LNCAP (cell line): ENCODE measurements around the gene STEAP3.

Source experiments
- TF ChIP-seq, protein P1 (sequence below): fragments of 450-650 bp; IDR thresholded peaks from 2 replicates; pipeline ENCODE4 v1.5.1; 2017; ENCODE audit warnings: mild to moderate bottlenecking

The STEAP3 gene

DNA sequence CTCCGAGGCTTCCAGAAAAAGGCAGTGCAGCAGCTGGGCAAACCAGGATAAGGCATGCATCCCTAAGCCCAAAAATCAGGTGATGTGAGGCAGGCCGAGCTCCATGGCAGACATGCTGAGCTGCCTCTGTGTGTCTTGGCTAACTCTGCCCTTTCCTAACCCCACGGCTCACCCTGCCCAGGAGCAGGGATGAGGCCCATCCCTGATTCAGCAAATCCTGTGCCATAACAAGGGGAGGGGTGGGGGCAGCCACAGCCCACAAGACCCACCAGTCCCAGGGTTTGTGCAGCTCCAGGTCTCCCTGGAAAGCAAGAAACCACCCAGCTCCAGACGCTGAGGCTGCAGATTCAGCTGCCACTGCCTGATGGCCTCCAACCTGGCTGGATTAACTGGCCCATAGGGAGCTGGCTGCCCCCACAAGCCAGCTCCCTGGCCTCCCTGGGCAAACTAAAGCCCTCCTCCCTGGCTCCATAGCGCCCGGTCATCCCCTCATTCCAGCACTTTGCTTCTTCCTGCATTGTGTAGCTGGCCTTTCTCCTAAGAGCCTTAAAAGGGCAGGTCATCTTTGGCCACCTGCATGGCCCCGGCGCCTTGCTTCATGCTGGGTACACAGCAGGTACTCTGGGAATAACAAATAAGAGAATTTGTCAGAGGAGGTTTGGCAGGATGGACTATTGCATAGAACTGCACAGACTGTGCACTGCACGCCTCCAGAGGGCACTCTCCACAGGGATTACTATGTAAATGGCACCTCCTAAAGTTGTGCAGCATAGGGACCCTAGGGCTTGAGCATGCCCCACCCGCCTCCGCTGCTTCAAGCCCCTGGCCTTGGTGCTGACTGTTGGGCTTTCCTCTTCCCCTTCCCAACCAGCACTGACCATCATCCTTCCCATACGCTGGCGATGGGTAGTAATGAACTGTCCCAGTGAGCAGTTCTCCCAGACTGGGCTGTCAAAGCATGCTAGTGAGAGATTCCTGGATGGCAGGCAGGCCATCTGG lies 10.7 kb downstream of the STEAP3 start:
- TF ChIP-seq, protein P1, sequence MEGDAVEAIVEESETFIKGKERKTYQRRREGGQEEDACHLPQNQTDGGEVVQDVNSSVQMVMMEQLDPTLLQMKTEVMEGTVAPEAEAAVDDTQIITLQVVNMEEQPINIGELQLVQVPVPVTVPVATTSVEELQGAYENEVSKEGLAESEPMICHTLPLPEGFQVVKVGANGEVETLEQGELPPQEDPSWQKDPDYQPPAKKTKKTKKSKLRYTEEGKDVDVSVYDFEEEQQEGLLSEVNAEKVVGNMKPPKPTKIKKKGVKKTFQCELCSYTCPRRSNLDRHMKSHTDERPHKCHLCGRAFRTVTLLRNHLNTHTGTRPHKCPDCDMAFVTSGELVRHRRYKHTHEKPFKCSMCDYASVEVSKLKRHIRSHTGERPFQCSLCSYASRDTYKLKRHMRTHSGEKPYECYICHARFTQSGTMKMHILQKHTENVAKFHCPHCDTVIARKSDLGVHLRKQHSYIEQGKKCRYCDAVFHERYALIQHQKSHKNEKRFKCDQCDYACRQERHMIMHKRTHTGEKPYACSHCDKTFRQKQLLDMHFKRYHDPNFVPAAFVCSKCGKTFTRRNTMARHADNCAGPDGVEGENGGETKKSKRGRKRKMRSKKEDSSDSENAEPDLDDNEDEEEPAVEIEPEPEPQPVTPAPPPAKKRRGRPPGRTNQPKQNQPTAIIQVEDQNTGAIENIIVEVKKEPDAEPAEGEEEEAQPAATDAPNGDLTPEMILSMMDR = peak; percentile 44

DNA sequence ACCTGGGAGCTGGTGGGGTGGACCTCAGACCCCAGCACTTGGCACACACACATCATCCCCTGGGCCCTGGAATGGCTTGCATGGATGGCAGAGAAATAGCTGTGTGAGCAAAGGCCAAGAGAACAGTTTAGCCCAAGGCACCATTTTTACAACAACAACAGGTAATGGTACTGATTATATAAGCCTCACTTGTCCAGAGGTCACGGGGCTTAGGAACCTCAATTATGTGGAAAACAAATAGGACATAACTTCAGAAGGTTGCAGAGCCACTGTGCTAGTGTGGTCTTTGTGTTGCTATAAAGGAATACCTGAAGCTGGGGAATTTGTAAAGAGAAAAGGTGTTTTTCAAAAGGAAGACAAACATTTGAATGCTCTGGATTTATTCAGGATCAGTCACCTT lies 13.2 kb downstream of the STEAP3 start:
- TF ChIP-seq, protein P1 = no peak

DNA sequence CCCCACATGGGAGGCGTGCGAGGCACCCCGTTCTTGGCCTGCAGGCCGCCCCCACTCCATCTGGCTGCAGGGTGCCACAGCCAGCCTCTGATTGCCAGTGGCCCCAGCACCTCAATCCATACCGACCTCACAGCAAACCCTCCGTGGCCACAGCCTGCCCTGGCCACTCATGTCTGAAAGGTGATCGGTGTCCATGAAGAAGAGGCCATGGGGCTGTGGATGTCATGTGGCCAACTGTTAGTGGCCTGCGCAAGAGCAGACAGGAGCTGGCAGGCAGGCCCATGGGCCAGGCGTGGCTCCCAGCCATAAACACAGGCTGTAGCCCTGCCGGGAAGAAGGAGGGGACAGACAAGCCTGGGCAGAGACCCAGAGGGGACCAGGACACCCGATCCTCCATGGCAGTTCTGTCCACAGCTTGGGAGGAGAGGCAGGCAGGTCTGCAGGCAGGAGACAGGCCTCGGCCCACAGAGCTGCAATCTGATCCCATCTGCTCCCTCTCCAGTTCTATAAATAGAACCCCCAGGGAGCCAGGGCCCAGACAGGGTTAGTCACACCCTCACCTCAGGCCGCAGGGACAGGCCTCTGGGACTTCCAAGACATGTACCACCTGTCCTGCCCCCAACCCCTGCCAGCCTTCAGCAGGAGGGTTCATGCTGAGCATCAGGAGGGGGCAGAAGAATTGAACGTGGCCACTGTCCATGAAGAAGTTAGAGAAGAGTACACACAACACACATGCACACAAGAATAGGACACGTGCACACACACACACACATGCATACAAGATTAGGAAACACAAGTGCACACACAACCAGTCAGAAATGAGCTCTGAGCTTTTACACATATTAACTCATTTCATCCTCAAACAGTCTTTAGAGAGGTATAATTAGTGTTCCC lies 16.9 kb downstream of the STEAP3 start:
- TF ChIP-seq, protein P1 = no peak

DNA sequence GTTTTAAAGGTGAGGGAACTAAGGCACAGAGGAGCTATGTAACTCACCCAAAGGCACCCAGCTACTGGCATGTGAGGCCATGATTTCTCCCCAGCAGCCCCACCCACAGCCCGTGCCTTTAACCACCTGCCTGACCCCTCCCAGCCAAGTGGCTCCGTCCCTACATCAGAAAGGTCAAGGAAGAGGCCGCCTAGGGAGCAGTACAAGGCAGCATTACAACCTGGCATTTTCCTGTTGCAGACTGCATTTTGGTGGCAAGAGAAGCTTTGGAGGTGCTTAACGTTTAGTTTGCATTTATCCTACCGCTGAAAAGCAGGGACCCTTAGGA lies 17.5 kb downstream of the STEAP3 start:
- TF ChIP-seq, protein P1 = no peak

DNA sequence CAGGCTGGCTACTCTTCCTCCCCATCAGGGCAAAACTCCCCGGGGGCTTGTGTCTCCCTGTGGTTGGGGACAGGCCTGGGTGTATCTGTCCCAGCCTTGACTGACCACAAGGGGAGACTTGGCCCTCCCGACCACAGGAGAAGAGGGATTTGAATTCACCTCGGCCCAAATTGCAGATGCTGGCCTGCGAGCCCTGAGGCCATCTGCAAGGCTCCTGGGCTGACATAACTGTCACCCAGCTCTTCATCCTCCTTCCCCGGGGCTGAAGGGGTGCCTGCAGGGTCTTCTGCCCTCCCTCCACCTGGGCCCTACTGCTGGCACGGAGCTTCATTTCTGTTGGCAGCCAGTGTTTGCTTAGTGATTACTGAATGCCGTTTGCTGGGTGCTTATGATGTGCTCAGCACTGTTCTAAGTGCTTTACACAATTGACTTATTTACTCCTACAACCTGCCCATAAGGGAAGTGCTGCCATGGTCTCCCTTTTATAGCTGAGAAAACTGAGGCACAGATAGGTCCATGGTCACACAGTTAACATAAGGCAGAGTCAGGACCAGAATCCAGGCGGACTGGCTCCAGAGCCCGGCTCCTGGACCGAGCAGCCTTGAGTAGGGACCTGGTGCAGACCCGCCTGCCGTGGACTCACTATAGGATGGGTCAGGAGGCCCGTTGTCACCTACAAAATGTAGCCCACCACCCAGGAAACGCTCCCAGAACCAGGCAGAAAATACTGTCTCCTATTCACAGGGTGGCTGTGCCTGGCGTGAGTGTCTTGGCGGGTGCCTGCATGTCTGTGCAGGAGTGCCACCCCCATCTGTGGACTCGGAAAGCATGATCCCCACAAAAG lies 18.9 kb downstream of the STEAP3 start:
- TF ChIP-seq, protein P1 = no peak

DNA sequence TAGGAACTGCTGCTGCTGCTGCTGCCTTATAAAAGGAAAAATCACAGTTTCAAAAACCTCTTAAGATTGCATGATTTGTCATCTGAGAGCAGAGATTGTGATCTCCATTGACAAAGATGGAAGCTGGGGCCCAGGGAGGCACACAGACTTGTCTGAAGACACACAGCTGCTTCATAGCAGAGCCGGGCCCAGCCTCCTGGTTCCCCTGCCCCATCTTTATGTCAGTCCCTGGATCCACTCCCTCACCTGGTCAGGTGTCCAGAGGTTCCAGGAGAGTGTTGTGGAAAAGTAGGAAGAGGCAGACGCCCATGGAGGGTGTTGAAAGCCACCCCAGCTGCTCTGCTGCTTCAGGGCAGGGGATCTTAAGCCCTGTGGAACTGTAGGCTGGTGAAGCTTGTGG lies 20.0 kb downstream of the STEAP3 start:
- TF ChIP-seq, protein P1 = no peak
